GM18519 (cell line): ENCODE measurements around the gene SH2B2.

Experiments
- ATAC-seq: cut with Tn5 transposase; IDR thresholded peaks from one replicate; pipeline ENCODE4 v1.9.1; 2021; ENCODE audit warnings: mild to moderate bottlenecking, moderate library complexity; ENCODE audit not compliant: unreplicated experiment, low FRiP score

Gene SH2B2

GRCh38 chr7:102264367-102264891, 22.2 kb upstream of the SH2B2 start:
- no peak for ATAC-seq

GRCh38 chr7:102266541-102266940, 20.1 kb upstream of the SH2B2 start:
- ATAC-seq: no peak

GRCh38 chr7:102268635-102269034, 18.0 kb upstream of the SH2B2 start:
- no peak for ATAC-seq

GRCh38 chr7:102270178-102270887, 16.3 kb upstream of the SH2B2 start:
- ATAC-seq: no peak

GRCh38 chr7:102271158-102271798, 15.4 kb upstream of the SH2B2 start:
- no peak for ATAC-seq

- no peak for ATAC-seq
Observed at GRCh38 chr7:102272075-102272916, 14.4 kb upstream of the SH2B2 start.

GRCh38 chr7:102272917-102273748, 13.5 kb upstream of the SH2B2 start:
- no peak for ATAC-seq

GRCh38 chr7:102273749-102274712, 12.6 kb upstream of the SH2B2 start:
- ATAC-seq: no peak

GRCh38 chr7:102275123-102275703, 11.5 kb upstream of the SH2B2 start:
- no peak for ATAC-seq

GRCh38 chr7:102277901-102278300, 8.8 kb upstream of the SH2B2 start:
- no peak for ATAC-seq

DNA sequence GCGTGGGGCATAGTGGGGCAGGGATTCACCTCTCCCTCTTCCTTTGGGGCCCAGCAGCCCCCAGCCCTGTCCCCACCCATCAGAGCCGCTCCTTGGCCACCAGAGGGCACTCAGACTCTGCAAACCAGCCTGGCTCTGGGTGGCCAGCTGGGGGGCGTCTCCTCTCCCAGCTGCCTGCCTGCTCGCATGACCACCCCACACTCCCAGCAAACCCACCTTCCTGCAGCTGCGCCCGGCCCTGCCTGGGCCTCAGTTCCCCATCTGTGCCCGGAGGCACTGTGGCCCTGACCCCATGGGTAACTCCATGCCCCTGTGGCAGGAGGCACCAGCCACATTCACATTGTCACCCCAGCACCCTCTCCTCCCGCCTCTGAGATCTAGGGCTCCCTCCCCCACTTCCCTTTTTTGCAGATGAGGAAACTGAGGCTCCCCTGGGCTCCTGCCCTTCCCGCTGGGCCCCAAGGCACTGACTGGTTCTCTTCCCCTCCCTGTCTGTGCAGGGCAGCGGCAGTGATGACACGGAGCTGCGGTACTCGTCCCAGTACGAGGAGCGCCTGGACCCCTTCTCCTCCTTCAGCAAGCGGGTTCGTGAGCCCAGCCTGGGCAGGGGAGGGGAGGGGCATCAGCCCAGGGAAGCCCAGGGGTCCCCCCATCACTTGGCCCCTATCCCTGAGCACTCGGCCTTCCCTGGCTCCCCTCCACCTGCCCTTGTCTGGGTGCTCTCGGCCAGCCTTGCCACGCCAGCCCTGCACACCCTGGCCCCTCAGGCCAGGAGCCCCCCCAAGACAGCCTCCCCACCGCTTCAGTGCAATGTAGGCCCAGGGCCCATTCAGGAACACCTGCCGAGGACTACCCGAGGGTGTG, 6.9 kb upstream of the SH2B2 start:
- ATAC-seq: no peak

DNA sequence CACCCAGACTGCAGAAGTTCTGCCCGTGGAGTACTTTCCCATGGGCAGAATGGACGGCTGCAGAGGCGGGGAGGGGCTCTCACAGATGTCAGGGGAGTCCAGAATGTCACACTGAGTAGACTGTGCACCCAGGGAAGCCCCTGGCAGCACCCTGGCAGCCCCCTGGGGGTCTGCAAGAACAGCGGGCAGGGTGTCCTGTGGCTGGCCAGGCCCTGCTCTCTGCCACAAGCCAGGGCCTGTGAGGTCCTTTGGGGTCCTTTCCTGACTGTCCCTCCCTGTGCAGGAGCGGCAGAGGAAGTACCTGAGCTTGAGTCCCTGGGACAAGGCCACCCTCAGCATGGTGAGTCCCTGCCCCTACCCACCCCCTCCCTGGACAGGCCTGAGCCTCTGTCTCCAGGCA, 6.1 kb upstream of the SH2B2 start:
- ATAC-seq: no peak

DNA sequence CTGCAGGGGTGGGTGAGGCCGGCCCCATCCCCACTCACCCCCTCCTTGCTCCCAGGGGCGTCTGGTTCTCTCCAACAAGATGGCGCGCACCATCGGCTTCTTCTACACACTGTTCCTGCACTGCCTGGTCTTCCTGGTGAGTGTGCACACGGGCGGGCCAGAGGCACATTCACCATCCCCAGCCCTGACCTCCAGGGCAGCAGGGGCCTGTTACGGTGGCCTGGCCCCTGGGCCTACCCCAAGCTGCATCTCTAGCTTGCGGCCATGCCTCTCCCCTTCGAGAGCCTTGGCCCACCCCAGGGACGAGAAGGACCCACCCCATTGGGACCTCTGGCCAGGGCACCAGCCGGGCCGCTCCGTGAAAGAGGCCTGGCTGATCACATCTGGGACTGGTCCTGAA, 4.9 kb upstream of the SH2B2 start:
- ATAC-seq: no peak

GRCh38 chr7:102282465-102283362, 4.0 kb upstream of the SH2B2 start:
- ATAC-seq: no peak

DNA sequence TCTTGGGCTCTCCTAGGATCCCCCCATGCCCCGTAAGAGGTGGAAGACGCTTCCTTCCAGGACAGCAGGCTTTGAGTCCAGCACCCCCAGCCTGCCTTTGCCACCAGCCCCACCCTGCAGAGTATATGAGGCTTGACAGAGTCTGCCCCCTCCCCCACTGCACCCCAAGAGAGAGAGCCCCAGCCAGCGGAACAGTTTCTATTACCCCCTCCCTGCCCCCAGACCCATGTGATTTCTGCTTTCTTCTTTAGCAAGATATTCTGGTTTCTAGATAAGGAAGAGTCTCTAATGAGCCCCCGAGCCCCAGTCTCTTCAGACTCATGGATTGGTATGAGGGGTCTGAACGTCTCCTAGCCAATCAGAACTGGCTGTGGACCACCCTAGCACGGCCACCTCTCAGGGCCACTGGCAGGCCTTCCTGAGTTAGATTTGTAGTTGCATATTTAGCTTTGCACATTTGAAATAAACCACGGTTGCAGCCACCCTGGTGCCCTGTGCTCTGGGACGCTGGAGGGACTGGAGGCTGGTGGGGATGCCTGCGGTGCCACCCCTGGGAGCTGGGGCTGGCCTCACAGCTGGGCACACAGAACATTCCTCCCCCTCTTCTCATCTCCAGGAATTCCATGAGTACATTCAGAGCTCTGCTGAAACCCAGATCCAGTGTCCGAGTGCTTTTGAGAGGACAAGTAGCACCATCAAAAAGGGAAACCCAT, 3.0 kb upstream of the SH2B2 start:
- no peak for ATAC-seq

- ATAC-seq: no peak
Observed at GRCh38 chr7:102284399-102284798, 2.3 kb upstream of the SH2B2 start.
